HEK293 (cell line): Measurements from ENCODE around the gene POLA2.

Source experiments
- KLF16 ChIP-seq: fragments of 450-650 bp; formaldehyde crosslinking; IDR thresholded peaks from 2 replicates; pipeline ENCODE4 v1.5.1; 2017; ENCODE audit warnings: missing biosample characterization, missing genetic modification characterization
- MEIS1 ChIP-seq: sonication (generic); formaldehyde crosslinking; IDR thresholded peaks from 2 replicates; pipeline ENCODE4 v1.8.1; 2022; ENCODE audit warnings: missing genetic modification reagents, mild to moderate bottlenecking, borderline replicate concordance
- MYNN ChIP-seq: fragments of 450-650 bp; formaldehyde crosslinking; IDR thresholded peaks from 2 replicates; pipeline ENCODE4 v1.5.1; 2016; ENCODE audit warnings: missing biosample characterization, missing genetic modification characterization, borderline replicate concordance
- ZBTB7A ChIP-seq: fragments of 450-650 bp; formaldehyde crosslinking; IDR thresholded peaks from 2 replicates; pipeline ENCODE4 v1.5.1; 2016; ENCODE audit warnings: low read depth, missing biosample characterization, missing genetic modification characterization
- ZNF140 ChIP-seq: fragments of 450-650 bp; formaldehyde crosslinking; IDR thresholded peaks from 2 replicates; pipeline ENCODE4 v1.5.1; 2016; ENCODE audit warnings: missing biosample characterization, missing genetic modification characterization
- ZNF169 ChIP-seq: fragments of 450-650 bp; formaldehyde crosslinking; IDR thresholded peaks from 2 replicates; pipeline ENCODE4 v1.5.1; 2016; ENCODE audit warnings: missing biosample characterization, missing genetic modification characterization
- ZNF174 ChIP-seq: fragments of 450-650 bp; formaldehyde crosslinking; IDR thresholded peaks from 2 replicates; pipeline ENCODE4 v1.5.0; 2017; ENCODE audit warnings: missing biosample characterization, mild to moderate bottlenecking, missing genetic modification characterization
- ZNF311 ChIP-seq: fragments of 450-650 bp; formaldehyde crosslinking; IDR thresholded peaks from 2 replicates; pipeline ENCODE4 v1.5.1; 2017; ENCODE audit warnings: missing biosample characterization, missing genetic modification characterization, borderline replicate concordance
- ZNF621 ChIP-seq: fragments of 450-650 bp; formaldehyde crosslinking; IDR thresholded peaks from 2 replicates; pipeline ENCODE4 v1.5.1; 2017; ENCODE audit warnings: missing biosample characterization, missing genetic modification characterization
- TF ChIP-seq, protein P1 (sequence below): fragments of 450-650 bp; formaldehyde crosslinking; IDR thresholded peaks from 2 replicates; pipeline ENCODE4 v1.5.1; 2016; ENCODE audit warnings: missing biosample characterization, missing genetic modification characterization
- TF ChIP-seq, protein P2 (sequence below): fragments of 450-650 bp; formaldehyde crosslinking; IDR thresholded peaks from 2 replicates; pipeline ENCODE4 v1.5.1; 2016; ENCODE audit warnings: missing biosample characterization, missing genetic modification characterization
- TF ChIP-seq, protein P3 (sequence below): fragments of 450-650 bp; formaldehyde crosslinking; IDR thresholded peaks from 2 replicates; pipeline ENCODE4 v1.5.1; 2016; ENCODE audit warnings: missing biosample characterization, missing genetic modification characterization
- TF ChIP-seq, protein P4 (sequence below): fragments of 450-650 bp; formaldehyde crosslinking; IDR thresholded peaks from 2 replicates; pipeline ENCODE4 v1.5.1; 2017; ENCODE audit warnings: missing biosample characterization, mild to moderate bottlenecking, missing genetic modification characterization, moderate library complexity

DNA sequence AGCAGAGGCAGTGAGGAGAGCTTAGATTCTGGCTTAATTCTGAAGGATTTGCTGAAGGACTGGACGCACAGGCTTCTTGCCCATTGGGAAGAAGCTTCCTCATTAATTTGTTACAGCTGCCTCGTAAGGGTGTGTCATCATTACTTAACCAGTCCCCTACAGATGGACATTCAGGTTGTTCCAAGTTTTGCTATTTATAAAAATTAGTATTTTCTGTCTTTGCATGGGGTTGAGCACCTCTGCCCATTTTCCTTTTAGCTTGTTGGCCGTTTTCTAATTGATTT lies 41.9 kb upstream of the POLA2 start:
- TF ChIP-seq ZNF140 (tag by site-specific recombination): no peak
- TF ChIP-seq, protein P1, sequence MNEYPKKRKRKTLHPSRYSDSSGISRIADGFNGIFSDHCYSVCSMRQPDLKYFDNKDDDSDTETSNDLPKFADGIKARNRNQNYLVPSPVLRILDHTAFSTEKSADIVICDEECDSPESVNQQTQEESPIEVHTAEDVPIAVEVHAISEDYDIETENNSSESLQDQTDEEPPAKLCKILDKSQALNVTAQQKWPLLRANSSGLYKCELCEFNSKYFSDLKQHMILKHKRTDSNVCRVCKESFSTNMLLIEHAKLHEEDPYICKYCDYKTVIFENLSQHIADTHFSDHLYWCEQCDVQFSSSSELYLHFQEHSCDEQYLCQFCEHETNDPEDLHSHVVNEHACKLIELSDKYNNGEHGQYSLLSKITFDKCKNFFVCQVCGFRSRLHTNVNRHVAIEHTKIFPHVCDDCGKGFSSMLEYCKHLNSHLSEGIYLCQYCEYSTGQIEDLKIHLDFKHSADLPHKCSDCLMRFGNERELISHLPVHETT: no peak
- TF ChIP-seq, protein P2, sequence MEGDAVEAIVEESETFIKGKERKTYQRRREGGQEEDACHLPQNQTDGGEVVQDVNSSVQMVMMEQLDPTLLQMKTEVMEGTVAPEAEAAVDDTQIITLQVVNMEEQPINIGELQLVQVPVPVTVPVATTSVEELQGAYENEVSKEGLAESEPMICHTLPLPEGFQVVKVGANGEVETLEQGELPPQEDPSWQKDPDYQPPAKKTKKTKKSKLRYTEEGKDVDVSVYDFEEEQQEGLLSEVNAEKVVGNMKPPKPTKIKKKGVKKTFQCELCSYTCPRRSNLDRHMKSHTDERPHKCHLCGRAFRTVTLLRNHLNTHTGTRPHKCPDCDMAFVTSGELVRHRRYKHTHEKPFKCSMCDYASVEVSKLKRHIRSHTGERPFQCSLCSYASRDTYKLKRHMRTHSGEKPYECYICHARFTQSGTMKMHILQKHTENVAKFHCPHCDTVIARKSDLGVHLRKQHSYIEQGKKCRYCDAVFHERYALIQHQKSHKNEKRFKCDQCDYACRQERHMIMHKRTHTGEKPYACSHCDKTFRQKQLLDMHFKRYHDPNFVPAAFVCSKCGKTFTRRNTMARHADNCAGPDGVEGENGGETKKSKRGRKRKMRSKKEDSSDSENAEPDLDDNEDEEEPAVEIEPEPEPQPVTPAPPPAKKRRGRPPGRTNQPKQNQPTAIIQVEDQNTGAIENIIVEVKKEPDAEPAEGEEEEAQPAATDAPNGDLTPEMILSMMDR (tag by site-specific recombination): no peak
- no peak for TF ChIP-seq ZNF169 (tag by site-specific recombination)
- TF ChIP-seq, protein P3, sequence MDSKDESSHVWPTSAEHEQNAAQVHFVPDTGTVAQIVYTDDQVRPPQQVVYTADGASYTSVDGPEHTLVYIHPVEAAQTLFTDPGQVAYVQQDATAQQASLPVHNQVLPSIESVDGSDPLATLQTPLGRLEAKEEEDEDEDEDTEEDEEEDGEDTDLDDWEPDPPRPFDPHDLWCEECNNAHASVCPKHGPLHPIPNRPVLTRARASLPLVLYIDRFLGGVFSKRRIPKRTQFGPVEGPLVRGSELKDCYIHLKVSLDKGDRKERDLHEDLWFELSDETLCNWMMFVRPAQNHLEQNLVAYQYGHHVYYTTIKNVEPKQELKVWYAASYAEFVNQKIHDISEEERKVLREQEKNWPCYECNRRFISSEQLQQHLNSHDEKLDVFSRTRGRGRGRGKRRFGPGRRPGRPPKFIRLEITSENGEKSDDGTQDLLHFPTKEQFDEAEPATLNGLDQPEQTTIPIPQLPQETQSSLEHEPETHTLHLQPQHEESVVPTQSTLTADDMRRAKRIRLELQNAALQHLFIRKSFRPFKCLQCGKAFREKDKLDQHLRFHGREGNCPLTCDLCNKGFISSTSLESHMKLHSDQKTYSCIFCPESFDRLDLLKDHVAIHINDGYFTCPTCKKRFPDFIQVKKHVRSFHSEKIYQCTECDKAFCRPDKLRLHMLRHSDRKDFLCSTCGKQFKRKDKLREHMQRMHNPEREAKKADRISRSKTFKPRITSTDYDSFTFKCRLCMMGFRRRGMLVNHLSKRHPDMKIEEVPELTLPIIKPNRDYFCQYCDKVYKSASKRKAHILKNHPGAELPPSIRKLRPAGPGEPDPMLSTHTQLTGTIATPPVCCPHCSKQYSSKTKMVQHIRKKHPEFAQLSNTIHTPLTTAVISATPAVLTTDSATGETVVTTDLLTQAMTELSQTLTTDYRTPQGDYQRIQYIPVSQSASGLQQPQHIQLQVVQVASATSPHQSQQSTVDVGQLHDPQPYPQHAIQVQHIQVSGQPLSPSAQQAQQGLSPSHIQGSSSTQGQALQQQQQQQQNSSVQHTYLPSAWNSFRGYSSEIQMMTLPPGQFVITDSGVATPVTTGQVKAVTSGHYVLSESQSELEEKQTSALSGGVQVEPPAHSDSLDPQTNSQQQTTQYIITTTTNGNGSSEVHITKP: no peak
- TF ChIP-seq ZNF621: no peak
- TF ChIP-seq, protein P4, sequence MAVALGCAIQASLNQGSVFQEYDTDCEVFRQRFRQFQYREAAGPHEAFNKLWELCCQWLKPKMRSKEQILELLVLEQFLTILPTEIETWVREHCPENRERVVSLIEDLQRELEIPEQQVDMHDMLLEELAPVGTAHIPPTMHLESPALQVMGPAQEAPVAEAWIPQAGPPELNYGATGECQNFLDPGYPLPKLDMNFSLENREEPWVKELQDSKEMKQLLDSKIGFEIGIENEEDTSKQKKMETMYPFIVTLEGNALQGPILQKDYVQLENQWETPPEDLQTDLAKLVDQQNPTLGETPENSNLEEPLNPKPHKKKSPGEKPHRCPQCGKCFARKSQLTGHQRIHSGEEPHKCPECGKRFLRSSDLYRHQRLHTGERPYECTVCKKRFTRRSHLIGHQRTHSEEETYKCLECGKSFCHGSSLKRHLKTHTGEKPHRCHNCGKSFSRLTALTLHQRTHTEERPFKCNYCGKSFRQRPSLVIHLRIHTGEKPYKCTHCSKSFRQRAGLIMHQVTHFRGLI: no peak
- no peak for TF ChIP-seq ZNF174 (tag by site-specific recombination)
- TF ChIP-seq MEIS1 (CRISPR knock-in tag): no peak
- TF ChIP-seq ZNF311 (tag by site-specific recombination): no peak
- TF ChIP-seq MYNN (tag by site-specific recombination): no peak
- TF ChIP-seq KLF16: no peak
- TF ChIP-seq ZBTB7A: no peak
